GM12873 (cell line): ENCODE data around the gene KRT35.

Source experiments
- CTCF ChIP-seq: IDR thresholded peaks from 2 replicates; pipeline ENCODE4 v1.5.1; 2012; ENCODE audit warnings: low read depth, mild to moderate bottlenecking, moderate library complexity, low read length, control low read depth; ENCODE audit not compliant: insufficient read depth; ENCODE audit errors: missing control alignments

KRT35 gene

DNA sequence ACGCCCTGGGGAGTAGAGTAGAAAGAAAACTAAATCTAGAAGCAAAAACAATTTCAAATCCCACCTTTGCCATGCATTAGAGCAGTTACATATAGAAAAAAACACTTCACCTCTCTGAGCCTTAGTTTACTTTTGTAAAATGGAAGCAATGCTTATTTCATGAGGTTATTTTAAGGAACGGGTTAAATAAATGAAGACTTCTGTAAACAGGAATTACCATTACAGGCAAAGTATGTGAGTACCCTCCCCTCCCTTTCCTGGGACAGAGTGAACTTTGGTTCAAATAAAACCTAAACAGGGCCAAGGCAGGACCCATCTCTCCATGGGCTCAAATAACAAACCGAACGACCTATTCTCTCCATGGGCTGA is 42.3 kb upstream of the KRT35 start:
- TF ChIP-seq CTCF: no peak

GRCh38 chr17:41522301-41523224 is 41.6 kb upstream of the KRT35 start:
- no peak for TF ChIP-seq CTCF

DNA sequence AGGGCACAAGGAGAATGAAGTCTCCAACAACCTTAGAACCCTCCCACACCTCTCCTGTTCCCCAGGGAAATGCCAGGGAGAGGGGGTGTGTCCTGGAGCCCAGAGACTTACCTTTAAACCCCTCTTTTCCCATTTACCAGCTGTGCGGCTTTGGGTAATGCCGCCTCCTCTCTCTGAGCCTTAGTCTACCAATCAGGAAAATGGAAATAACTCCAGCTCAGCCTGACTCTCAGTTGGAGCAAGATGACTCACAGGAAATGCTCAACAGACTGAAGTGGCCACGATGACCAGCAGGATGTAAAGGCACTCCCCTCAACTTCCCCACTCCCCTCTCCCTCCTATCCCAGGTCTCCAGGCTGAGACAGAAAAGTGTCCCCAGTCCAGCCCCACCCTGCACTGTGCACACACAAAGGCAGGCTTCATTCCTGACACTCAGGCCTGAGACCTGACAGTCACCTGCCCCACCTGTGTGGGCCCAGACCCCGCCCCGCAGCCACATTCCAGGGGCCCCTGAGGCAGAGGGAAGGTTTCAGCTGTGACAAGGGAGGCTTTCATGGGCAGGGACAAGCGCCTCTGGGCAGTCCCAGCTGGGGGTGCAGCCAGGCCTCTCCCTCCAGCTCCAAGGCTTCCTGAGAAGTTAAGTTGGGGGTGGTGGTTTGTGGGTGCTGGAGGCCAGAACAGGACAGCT is 40.8 kb upstream of the KRT35 start:
- TF ChIP-seq CTCF: no peak

DNA sequence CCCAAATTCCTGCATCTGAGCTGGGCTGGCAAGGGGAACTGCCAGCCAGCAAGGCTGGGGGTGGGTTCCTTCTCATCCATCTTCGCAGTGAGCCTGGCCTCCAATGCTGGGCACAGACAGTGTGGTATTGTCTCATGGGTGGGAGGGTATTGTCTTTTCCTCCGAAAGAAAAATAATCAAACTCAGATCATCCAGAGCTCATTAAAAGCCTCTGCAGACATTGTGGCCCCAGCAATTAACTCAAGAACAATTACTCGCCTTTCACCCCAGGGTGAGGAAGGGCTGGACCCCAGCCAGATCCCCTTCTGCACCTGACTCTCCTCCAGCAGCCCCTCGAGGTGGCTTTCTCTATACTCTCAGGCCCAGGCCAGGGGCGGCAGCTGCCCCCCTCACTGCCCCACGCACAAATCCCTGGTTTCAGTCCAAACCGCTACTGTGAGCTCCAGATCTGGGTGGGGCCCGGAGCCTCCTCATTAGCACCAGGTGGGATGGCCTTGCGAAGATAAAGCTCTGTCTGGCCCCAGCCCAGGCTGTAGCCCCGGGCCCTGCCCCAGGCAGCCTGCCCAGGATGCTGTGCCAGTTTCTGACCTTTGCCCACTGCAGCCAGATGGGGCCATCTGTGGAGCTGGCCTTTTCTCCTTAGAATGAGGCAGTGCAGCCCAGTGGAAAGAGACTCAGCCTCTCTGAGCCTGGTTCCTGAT is 40.0 kb upstream of the KRT35 start:
- no peak for TF ChIP-seq CTCF

DNA sequence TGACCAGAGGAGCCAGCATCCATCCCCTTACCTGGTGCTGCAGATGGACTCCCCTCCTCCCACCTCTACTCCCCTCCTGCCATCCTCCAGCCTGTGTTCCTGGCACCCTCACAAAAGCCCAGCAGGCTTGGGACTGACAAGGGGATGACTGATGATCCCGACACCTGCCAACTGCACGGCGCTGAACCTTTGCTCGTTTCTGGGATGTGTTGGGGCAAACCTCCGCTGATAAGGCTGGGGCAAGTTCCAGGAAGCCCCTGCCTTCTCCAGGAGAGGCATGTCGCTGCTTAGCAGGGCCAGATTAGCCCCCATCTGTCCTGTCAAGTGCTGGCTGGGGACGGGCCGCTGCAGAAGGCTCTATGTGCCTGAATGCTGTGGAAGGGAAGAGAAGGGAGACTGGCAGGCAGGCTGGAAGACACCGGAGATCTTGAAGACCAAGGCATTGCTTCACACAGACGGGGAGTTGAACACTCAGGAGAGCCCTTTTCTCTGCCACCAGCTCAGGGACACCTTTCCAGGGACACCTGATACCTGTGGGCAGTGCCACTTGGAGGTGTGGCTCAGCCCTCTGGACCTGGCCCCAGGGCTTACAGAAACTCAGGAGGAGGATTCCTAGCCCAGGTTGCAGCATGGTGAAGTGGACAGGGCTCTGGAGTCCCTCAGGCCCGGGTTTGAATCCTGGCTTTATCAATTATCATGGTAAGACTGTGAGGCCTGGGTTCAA is 38.7 kb upstream of the KRT35 start:
- no peak for TF ChIP-seq CTCF

DNA sequence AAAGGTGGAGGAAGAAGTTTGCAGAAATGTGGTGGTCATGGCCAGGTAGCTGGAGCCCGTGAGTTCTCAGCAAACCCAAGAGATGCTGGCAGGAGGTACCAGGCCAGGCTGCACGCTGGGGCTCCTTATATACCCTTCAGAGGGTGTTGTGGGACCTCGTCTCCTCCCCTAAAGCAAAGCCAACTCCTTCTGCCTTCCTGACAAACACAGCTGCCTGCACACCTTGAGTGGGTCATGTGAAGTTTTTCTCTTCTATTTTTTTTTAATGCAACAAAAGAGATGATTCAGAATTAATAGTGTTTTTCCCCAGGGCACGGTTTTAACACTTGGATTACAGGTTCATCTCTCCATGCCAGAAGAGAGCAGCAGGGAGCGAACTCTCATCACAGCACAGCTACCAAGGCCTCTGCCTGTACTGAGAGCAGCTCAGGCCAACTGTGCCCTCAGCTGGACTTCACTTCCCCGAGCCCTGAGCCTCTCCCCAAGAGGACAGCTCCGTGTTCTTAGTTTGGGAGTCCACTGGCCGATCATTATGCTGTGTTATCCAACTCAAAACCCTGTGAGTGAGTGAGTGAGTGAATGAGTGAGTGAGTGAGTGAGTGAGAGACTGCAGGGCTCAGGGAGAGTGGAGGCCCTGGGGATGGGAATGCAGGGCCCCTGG is 38.0 kb upstream of the KRT35 start, which contains the start of gene KRT15:
KRT15 (minus strand) TSS at position 102 of the 661 bp plus-strand sequence; CDS start at position 39, 63 bp downstream.
- no peak for TF ChIP-seq CTCF
